SU-DHL-6 (cell line): ENCODE results near the gene OSBPL10.

Experiments
- H2AFZ ChIP-seq: fragments of 200-600 bp; sonication (generic); 2 replicates; pipeline ENCODE4 v1.6.1; 2014; ENCODE audit warnings: low read depth, mild to moderate bottlenecking, moderate library complexity, mixed read lengths, antibody characterized with exemption, low read length; ENCODE audit not compliant: severe bottlenecking
- H3F3A ChIP-seq: fragments of 200-600 bp; shearing (Covaris generic); 2 replicates; pipeline ENCODE4 v1.6.0; 2016; ENCODE audit warnings: antibody characterized with exemption, mild to moderate bottlenecking; ENCODE audit not compliant: insufficient read depth
- H3K27ac ChIP-seq: fragments of 200-600 bp; sonication (generic); 2 replicates; pipeline ENCODE4 v1.5.1; 2016; ENCODE audit warnings: low read depth, mild to moderate bottlenecking, low read length, moderate library complexity, mixed read lengths
- H3K27me3 ChIP-seq: fragments of 200-600 bp; sonication (generic), shearing (Covaris generic); 2 replicates; pipeline ENCODE4 v1.6.0; 2014; ENCODE audit warnings: mild to moderate bottlenecking, low read length
- H3K36me3 ChIP-seq: fragments of 200-600 bp; sonication (generic); 2 replicates; pipeline ENCODE4 v1.6.1; 2014; ENCODE audit warnings: mild to moderate bottlenecking, low read length, mixed read lengths
- H3K4me2 ChIP-seq: fragments of 300-600, 200-600 bp; shearing (Covaris generic), sonication (generic); 2 replicates; pipeline ENCODE4 v1.6.0; 2014; ENCODE audit warnings: low read length, low read depth, mild to moderate bottlenecking; ENCODE audit not compliant: poor library complexity, severe bottlenecking
- H3K4me3 ChIP-seq: fragments of 200-600 bp; sonication (generic); 2 replicates; pipeline ENCODE4 v1.5.1; 2014; ENCODE audit warnings: antibody characterized with exemption, low read length, mild to moderate bottlenecking, mixed read lengths; ENCODE audit not compliant: insufficient read depth, poor library complexity, severe bottlenecking
- H3K79me2 ChIP-seq: fragments of 200-600 bp; sonication (generic); 2 replicates; pipeline ENCODE4 v1.6.1; 2014; ENCODE audit warnings: mild to moderate bottlenecking, low read length, moderate library complexity; ENCODE audit not compliant: insufficient read depth
- H3K9ac ChIP-seq: fragments of 200-600 bp; sonication (generic); 2 replicates; pipeline ENCODE4 v1.7.0; 2014; ENCODE audit warnings: mild to moderate bottlenecking, low read length
- H3K9me2 ChIP-seq: fragments of 200-600 bp; sonication (generic); replicated peaks from 2 replicates; pipeline ENCODE4 v1.6.1; 2014; ENCODE audit warnings: low read length; ENCODE audit not compliant: insufficient read depth
- H3K9me3 ChIP-seq: fragments of 200-600 bp; sonication (generic); 2 replicates; pipeline ENCODE4 v1.6.1; 2014; ENCODE audit warnings: low read length, mixed read lengths; ENCODE audit not compliant: insufficient read depth
- H4K20me1 ChIP-seq: fragments of 200-600 bp; sonication (generic); 2 replicates; pipeline ENCODE4 v1.6.1; 2014; ENCODE audit warnings: low read depth, mild to moderate bottlenecking, antibody characterized with exemption, low read length, moderate library complexity, mixed read lengths
- EZH2phosphoT487 ChIP-seq: fragments of 200-600 bp; sonication (generic), shearing (Covaris generic); conservative IDR thresholded peaks from 2 replicates; pipeline ENCODE4 v1.6.1; 2018; ENCODE audit warnings: mild to moderate bottlenecking, antibody characterized with exemption, low read length, moderate library complexity, mixed read lengths
- TF ChIP-seq, protein P1 (sequence below): fragments of 200-600 bp; sonication (generic); IDR thresholded peaks from one replicate; pipeline ENCODE4 v1.5.1; 2017; ENCODE audit warnings: antibody characterized with exemption, mild to moderate bottlenecking, low read length, moderate library complexity; ENCODE audit not compliant: insufficient read depth, poor library complexity, severe bottlenecking

The OSBPL10 gene

DNA sequence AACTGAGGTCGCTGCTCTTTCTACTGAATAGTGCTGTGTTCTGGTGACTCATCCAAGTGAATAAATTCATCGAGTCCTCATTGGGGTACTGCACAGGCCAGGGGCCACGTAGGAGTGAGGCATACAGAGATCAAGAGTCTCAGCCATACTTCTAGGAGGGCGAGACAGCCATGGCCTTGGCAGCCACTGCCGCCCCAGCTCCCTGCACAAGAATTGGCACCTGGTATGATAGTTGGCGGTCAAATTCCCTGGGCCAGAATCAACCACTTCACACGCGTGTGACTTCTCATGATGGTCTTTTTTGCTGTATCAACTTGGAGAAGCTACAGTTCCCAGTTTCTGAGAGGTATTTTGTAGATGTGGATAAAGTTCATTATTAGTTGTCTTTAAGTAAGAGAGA is 161.6 kb downstream of the OSBPL10 start:
- no peak for TF ChIP-seq EZH2phosphoT487
- TF ChIP-seq, protein P1, sequence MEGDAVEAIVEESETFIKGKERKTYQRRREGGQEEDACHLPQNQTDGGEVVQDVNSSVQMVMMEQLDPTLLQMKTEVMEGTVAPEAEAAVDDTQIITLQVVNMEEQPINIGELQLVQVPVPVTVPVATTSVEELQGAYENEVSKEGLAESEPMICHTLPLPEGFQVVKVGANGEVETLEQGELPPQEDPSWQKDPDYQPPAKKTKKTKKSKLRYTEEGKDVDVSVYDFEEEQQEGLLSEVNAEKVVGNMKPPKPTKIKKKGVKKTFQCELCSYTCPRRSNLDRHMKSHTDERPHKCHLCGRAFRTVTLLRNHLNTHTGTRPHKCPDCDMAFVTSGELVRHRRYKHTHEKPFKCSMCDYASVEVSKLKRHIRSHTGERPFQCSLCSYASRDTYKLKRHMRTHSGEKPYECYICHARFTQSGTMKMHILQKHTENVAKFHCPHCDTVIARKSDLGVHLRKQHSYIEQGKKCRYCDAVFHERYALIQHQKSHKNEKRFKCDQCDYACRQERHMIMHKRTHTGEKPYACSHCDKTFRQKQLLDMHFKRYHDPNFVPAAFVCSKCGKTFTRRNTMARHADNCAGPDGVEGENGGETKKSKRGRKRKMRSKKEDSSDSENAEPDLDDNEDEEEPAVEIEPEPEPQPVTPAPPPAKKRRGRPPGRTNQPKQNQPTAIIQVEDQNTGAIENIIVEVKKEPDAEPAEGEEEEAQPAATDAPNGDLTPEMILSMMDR: no peak
- no peaks in the 10 kb centered on the region for H3K9me3 ChIP-seq
- H4K20me1 ChIP-seq: no peaks in the 10 kb centered on the region
- H3K4me3 ChIP-seq: no peak overlapping the region
- no peaks in the 10 kb centered on the region for H3F3A ChIP-seq
- no peak overlapping the region for H2AFZ ChIP-seq
- H3K27me3 ChIP-seq: no peaks in the 10 kb centered on the region
- H3K36me3 ChIP-seq: peaks cover 13% of the 10 kb centered on the region; the same call in 1 of the 2 replicates
- H3K4me2 ChIP-seq: no peak overlapping the region
- peaks cover 65% of the 10 kb centered on the region for H3K79me2 ChIP-seq
- H3K27ac ChIP-seq: no peak overlapping the region
- no peaks in the 10 kb centered on the region for H3K9me2 ChIP-seq
- H3K9ac ChIP-seq: no peak overlapping the region

DNA sequence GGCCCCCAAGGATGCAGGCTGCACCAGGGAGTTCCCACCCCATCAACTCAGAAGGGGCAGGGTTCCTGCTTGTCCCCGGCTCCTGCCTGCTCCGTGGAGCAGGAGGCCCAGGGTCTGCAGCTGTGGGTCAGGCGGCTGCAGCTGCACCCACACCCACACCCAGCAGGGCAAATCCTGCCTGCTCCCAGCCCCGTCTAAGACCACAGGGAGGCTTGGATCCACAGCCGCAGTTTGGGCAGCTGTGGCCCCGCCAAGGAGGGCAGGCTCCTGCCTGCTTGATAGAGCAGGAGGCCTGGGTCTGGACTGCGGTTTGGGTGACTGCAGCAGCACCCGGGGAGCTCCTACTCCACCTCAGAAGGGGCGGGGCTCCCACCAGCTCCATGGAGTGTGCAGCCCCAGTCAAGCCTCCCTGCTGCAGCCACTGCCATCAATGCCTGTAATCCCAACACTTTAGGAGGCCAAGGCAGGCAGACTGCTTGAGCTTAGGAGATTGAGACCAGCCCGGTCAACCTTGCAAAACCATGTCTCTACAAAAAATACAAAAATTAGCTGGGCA is 163.6 kb downstream of the OSBPL10 start:
- H2AFZ ChIP-seq: no peak overlapping the region
- H3K9me3 ChIP-seq: no peaks in the 10 kb centered on the region
- H3K36me3 ChIP-seq: peaks cover 11% of the 10 kb centered on the region; the same call in 1 of the 2 replicates
- H3K4me3 ChIP-seq: no peak overlapping the region
- H3K9me2 ChIP-seq: no peaks in the 10 kb centered on the region
- no peak overlapping the region for H3K4me2 ChIP-seq
- TF ChIP-seq, protein P1: no peak
- TF ChIP-seq EZH2phosphoT487: no peak
- no peaks in the 10 kb centered on the region for H3F3A ChIP-seq
- H4K20me1 ChIP-seq: no peaks in the 10 kb centered on the region
- no peaks in the 10 kb centered on the region for H3K27me3 ChIP-seq
- H3K27ac ChIP-seq: no peak overlapping the region
- no peak overlapping the region for H3K9ac ChIP-seq
- H3K79me2 ChIP-seq: peaks cover 67% of the 10 kb centered on the region

DNA sequence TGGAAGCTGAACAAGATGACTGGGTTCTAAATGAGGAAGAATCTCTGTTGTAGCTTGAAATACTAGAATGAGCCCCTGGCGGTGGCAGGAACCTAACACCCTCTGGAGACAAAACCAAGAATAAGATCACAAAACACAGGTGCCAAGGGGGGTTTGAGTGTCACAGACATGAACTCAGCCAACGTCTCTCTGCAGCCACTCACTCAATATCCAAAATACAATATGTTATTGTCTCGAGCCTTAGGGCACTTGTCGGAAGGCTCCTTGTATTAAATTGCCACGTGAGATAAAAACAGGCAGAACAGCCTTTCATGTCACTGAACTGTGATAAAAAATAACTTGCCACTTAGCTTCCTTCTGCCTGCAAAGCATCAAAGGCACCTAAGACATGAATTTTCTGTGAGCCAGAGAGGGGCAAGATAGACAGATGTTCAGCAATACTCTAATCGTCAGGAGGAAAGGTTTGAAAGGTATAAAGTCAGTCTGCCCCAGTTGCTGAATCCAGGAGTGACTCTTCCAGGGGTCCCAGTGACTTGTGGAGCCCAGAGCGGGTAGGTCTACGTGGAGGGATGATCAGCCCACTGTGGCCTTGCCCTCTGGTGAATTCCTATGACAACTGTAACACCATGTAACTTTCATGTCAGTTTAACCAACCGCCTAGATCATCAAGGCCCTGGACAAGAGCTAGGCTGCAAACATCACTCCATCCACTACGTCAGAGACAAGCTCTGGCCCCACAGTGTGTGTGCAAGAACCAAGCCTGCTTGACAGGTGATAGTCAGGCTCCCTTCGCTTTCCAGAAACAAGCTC is 165.2 kb downstream of the OSBPL10 start:
- H3F3A ChIP-seq: no peaks in the 10 kb centered on the region
- TF ChIP-seq, protein P1: no peak
- H3K27me3 ChIP-seq: no peaks in the 10 kb centered on the region
- H3K4me3 ChIP-seq: no peak overlapping the region
- no peaks in the 10 kb centered on the region for H3K9me3 ChIP-seq
- peaks cover 64% of the 10 kb centered on the region for H3K79me2 ChIP-seq
- no peak overlapping the region for H2AFZ ChIP-seq
- H3K9me2 ChIP-seq: no peaks in the 10 kb centered on the region
- H3K36me3 ChIP-seq: 0 out of 2 replicates have a peak, but pooled peaks cover 4% of the 10 kb centered on the region
- no peak overlapping the region for H3K9ac ChIP-seq
- no peak overlapping the region for H3K4me2 ChIP-seq
- no peak overlapping the region for H3K27ac ChIP-seq
- no peaks in the 10 kb centered on the region for H4K20me1 ChIP-seq
